IPS-NIHi7 (cell line): Measurements from ENCODE around the gene TMEM31.

Source experiments
- DNase-seq: peaks from one replicate; pipeline ENCODE4 v3.0.0; 2012; ENCODE audit warnings: mixed read lengths; ENCODE audit errors: extremely low spot score

TMEM31 gene, protein sequence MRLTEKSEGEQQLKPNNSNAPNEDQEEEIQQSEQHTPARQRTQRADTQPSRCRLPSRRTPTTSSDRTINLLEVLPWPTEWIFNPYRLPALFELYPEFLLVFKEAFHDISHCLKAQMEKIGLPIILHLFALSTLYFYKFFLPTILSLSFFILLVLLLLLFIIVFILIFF

DNA sequence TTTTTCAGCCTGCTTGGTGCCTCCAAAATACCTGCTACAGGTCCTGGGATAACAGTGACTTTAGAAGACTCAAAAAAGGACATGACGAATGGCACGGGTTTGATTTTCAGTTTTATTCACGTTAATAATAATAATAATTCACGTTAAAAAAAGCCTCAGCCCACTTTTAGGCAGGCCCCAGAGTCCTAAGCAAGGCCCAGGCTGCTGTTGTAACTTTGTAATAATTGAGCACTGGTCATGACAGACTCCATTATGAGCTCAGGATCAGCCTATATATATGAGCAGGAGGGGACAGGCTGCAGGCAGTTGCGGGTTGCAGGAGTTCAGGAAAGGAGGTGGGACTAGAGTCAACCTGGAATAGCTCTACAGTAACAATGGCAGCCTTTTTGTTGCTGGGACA lies at the start of gene TMEM31:
TMEM31 (plus strand) TSS at position 301 of the 400 bp plus-strand sequence. CDS start 1,350 bp downstream, outside the sequence.
- DNase-seq: no peak

GRCh38 chrX:103663981-103664762 lies 46.5 kb upstream of the TMEM31 start:
- no peak for DNase-seq

GRCh38 chrX:103666202-103667107 lies 44.3 kb upstream of the TMEM31 start:
- DNase-seq: no peak

DNA sequence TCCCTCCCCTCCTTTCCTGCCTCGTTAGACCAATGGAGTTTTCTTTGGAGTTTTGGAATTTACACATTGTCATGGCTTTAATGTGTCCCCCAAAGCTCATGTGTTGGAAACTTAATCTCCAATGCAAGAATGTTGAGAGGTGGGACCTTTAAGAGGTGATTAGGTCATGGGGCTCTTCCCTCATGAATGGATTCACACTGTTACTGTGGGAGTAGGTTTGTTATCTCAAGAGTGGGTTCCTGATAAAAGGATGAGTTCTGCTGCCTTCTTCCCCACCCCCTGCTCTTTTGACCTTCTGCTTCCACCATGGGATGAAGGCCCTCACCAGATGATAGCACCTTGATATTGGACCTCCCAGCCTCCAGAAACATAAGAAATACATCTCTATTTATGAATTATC lies 41.0 kb upstream of the TMEM31 start:
- DNase-seq: no peak

DNA sequence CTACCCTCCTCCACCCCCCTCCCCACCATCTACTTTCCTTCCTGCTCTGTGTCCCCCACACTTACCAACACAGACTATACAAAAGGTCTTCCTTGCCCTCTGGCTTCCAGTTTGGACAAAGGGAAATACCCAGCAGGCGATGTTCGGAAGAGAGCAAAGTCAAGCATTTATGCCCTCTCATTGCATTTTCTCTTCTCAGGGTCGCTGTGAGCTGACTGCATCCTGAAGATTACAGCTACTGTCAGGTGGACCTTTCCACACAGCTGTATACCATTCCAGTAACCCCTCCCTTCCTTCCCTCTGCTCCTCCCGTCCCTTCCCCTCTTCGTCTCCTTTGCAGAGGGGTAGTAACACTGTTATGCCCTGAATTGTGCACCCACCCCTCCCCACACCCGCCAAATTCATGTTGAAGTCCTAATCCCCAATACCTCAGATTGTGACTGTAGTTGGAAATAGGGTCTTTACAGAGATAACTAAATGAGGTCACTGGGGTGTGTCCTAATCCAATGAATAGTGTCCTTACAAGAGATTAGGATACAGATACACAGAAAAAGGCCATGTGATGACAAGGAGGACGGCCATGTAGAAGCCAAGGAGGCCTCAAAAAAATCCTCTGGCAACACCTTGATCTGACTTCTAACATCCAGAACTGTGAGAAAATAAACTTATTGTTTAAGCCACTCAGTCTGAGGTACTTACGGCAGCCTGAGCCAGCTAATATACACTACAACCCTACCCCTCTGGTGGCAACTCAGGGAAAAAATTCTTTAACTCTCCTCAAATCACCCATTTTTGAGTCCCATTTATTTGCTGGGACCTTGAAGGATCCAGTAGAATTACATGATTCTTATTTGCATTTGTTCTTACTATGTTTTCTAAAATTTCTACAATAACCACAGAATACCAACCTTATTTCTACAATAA lies 35.9 kb upstream of the TMEM31 start:
- peak; percentile 34 for DNase-seq

DNA sequence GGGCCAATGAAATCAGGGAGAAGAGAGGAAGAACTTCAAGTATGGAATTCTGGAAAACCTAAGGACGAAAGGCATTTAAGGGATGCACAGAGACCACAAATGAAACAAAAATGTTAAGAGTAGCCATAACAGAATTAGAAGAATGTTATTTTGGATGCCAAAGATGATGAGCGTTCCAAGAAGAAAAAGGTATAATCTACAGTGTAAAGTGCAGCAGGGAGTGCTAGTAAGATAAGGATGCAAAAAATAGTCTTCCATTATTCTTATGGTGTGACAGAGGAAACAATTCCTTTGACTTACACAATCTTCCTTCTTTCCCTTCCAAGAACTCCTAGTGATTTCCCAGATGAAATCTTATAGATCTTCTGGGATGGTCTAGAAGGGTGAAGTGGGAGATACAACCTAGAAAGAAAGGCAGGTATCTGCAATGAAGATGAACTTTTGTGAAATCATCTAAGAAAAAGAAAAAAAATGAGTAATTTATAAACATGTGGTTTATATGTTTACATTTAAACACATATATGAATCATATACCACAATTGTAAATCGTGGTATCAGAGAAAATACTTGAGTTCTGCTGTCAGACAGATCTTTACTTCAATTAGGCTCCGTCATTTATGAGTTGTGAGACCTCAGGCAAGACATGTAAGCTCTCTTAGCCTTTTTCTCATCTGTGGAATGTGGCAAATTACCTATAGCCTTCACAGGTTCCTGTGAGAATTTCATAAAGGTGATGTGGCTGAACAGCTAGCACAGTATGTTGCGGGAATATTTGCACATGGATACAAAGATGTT lies 32.3 kb upstream of the TMEM31 start:
- DNase-seq: no peak

DNA sequence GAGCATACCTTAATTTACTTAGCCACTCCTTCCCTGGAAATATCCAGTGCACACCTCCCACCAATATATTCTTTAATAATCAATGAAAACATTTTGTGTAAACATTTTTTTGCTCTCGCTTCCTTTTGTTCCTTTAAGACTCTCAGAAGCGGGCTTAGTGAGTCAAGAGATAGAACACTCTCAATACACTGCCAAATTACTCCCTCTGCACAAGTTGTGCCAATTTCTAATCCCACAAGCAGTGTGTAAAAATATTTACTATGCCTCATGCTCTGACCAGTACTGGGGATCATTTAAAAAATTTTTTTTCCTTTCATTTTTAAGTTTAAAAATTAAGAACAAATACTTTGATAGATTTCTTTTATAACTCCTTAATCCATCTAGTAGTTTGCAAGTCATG lies 29.3 kb upstream of the TMEM31 start:
- DNase-seq: no peak

DNA sequence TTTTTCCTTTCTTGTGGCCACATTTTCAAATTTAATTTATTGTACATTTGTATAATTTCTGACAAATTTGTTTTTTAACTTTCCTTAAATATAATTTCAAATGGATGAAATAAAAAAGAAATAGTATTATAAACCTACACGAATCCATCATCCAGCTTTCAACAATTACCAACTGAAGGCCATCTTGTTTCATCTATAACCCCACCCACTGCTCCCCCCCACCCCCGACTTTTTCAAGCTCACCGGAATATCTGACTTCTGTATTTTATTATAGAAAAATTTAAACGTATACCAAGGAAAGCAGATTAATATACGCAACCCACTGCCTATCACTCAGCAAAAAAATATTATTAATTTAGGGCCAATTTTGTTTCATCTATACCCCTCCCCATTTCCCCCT lies 25.3 kb upstream of the TMEM31 start:
- DNase-seq: no peak

DNA sequence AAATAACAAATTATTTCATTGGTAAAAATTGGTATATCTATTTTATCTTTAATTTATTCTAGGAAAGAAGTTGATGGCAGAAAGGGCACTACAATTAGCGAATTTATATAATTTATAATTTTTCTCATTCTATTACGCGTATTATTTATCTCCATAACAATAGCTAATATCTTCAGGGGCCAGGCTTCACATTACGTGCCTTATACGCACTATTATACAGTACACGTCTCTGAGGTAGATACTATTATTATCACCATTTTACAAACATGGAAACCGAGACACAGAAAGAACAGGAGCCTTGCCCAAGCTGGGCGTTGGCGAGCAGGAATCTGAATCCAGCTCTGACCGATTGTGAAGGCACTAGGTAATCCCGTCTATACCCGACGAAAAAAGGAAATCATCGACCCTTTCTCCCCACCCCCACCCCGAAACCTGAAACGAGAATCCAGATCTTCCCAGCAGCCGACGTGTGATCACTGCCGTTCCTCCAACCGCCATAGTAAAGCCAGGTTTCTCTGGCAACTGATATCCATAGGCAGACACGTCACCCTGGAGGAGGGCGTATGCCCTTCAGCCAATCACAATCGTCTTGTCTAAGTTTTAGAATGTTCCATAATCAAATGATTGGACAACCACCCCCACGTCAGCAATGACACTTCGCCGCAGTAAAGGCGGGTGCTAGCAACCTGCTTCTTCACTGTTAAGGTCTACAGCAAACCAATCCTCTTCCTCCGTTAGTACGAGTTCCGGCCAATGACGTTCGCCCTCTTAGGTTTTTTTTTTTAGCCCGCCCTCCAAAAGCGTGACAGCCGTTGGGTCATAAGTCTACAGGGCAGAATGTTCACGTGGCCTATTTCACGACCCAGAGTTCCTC lies 24.3 kb upstream of the TMEM31 start, which contains the start of gene MORF4L2:
MORF4L2 (minus strand) TSS at position 501 of the 874 bp plus-strand sequence. CDS start 9,672 bp downstream, outside the sequence.
- peak; percentile 91 for DNase-seq

DNA sequence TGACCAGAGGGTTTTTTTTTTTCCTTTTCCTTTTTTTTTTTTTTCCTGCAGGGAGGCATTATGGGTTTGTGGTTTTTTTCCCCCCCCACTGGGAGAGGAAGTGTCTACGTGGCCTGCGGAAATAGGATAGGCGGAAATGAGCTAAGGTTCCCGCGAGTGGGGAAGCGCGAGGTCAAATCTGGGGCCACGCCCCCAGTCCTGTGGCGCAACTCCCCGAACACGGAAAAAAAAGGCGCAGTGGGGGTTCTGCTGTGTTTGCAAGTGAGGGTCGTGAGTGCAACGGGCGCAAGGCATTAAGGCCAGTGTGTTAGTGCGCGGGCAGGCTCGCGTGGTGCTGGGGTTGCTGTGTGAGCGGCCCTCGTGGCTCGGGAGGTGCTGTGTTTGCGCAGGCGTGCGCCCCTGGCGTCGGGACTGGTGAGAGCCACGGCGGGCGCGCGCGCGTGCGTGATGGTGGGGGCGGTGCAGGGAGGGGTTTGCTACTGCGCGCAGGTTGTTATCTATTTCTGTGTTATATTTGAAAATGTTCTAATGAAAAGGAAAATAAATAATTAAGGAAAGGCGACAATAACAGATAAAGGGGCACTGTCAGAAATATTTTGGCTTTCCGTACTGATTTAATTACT lies 23.5 kb upstream of the TMEM31 start:
- peak; percentile 45 for DNase-seq

- DNase-seq: peak; percentile 63
These were observed 23.0 kb upstream of the TMEM31 start for GRCh38 chrX:103687696-103688201.

DNA sequence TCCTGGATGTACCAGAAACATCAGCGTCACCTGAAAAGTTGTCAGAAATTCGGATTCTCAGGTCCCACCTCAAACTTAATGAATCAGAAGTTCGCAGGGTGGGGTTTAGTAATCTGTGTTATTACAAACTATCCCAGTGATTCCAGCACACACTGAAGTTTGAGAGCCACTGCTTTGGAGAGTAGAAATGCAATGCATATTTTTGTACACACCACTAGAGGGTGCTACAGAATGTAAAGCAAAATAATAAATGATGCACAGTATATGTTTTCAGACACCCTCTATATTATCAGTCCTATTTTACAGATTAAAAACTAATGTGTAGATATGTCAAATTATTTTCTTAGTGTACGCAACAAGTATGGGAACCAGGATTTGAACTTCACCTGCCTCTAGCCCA lies 21.8 kb upstream of the TMEM31 start:
- DNase-seq: no peak

DNA sequence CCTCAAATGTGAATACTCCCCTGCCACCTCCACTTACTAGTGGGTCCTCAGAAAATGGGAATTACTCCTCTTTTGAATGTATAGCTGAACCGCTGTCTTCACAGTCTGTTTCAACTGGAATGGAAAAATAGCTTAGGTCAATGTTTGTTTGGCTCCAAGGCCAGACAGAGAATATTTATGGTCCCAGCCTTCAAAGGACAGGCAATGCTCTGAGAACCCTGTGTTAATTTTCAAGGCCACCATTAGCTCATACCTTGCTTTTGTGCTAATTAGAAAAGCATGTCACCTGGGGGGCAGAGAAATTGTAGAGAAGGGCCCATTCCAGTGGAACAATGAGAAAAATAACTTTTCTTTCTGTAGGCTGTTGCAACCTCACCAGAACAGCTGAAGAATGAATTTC lies 19.6 kb upstream of the TMEM31 start:
- no peak for DNase-seq

- DNase-seq: no peak
These were observed 13.0 kb upstream of the TMEM31 start for GRCh38 chrX:103697687-103698086.

DNA sequence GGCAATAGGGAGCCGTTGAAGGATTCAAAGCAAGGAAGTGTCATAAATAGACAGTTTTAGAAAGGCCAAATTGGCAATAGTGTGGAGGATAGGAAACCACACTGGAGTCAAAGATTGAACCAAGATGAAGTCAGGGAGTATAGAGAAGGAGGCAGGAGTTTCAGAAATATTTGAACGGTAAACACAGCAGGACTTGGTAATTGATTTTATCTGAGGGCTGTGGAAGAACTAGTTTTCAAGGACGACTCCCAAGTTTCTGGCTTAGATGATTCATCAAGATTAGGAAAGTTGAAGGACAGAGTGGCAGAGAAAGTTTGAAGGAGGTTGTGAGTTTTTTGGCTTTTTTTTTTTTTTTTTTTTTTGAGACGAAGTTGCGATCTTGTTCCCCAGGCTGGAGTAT lies 11.5 kb upstream of the TMEM31 start:
- DNase-seq: no peak

GRCh38 chrX:103704863-103705262 lies 5.8 kb upstream of the TMEM31 start:
- DNase-seq: no peak

- no peak for DNase-seq
These were observed 6.3 kb downstream of the TMEM31 start for GRCh38 chrX:103716962-103717361.

DNA sequence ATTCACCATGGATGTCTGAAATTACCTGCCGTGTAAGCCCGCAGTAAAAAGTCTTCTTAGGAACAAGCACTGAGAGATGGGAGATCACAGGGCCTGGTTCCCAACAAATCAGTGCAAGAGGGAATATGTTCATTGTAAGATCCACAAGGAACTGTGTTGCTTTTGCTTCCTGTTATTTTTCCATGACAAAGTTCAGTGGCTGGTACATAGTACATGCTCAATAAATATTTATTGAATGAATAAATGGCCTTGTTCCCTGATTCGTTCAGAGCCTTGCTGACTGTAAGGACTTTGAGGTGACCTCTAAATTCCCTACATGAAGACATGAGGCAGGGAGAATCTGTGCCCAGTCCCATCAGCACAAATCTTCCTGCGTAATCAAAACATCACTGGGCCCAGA lies 7.4 kb downstream of the TMEM31 start:
- no peak for DNase-seq

DNA sequence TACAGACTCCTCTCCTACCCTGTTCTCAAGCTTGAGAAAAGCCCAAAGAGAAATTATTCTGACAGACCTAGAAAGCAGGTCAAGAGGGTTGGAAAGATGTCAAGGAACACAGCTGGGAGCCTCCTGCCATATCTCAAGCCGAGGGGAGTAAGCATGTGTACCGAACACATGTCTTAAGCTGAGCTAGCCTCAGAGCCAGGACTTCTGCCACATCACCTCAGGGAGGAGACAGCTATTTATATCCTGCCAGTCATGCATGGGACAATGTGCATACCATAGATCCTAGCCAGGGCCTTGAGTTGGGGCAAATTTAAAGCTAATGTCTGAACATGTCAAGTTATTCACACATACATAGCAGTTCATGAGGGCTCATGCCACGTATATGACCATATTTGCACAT lies 11.8 kb downstream of the TMEM31 start:
- no peak for DNase-seq
